Measurements from ENCODE around the gene NT5C3B. TPM values are rescaled to one million over a fixed set of nuclear protein-coding genes. Genes with fewer than 3 reads are reported as not detected.

The NT5C3B gene
- total RNA-seq, 1 donor from 2014 or later = 106 TPM

GRCh38 chr17:41870627-41871026, 34.6 kb upstream of the NT5C3B start:
- H3K27me3 Mint-ChIP-seq (ENCODE audit: insufficient read depth, low read depth) = peaks cover 2% of the 10 kb centered on the region
- Histone ChIP-seq H4K20me1 (ENCODE audit: low read depth) (no peaks in the 10 kb centered on the region), H3K4me2 (no peak overlapping the region), H3K79me2 (ENCODE audit: low read depth) (no peaks in the 10 kb centered on the region), H3K27me3 (no peaks in the 10 kb centered on the region), H3K9ac (no peak overlapping the region), H2AFZ (replicated peaks) (no peak overlapping the region), H3K36me3 (no peaks in the 10 kb centered on the region), H3K4me1 (no peaks in the 10 kb centered on the region), H3K4me3 (no peak overlapping the region), H3F3A (ENCODE audit: low read depth) (peaks cover 25% of the 10 kb centered on the region), H3K9me3 (ENCODE audit: low read depth) (no peaks in the 10 kb centered on the region), H3K27ac (no peak overlapping the region)
- no peaks in the 10 kb centered on the region for H3K9me3 Mint-ChIP-seq
- H3K4me3 Mint-ChIP-seq = no peak overlapping the region
- peaks cover under 1% of the 10 kb centered on the region for H3K4me1 Mint-ChIP-seq
- H3K36me3 Mint-ChIP-seq = peaks cover 45% of the 10 kb centered on the region
- DNase-seq (ENCODE audit: low spot score) = no peak
- no peak overlapping the region for H3K27ac Mint-ChIP-seq
- no peak for TF ChIP-seq EZH2 (IDR thresholded peaks at IDR 0.05)
- no peak for TF ChIP-seq CTCF (IDR thresholded peaks at IDR 0.05)
- no peak for TF ChIP-seq EZH2phosphoT487 (IDR thresholded peaks at IDR 0.05)

- Mint-ChIP-seq H3K4me1 (peaks cover 2% of the 10 kb centered on the region), H3K36me3 (peaks cover 45% of the 10 kb centered on the region), H3K27me3 (ENCODE audit: insufficient read depth, low read depth) (peaks cover 2% of the 10 kb centered on the region), H3K9me3 (no peaks in the 10 kb centered on the region), H3K27ac (no peak overlapping the region), H3K4me3 (no peak overlapping the region)
- no peak overlapping the region for H3K9ac ChIP-seq
- H3F3A ChIP-seq (ENCODE audit: low read depth) = peaks cover 27% of the 10 kb centered on the region
- H3K4me2 ChIP-seq = no peak overlapping the region
- H3K27ac ChIP-seq = no peak overlapping the region
- TF ChIP-seq CTCF (IDR thresholded peaks at IDR 0.05) = no peak
- no peak for TF ChIP-seq EZH2 (IDR thresholded peaks at IDR 0.05)
- no peak for TF ChIP-seq EZH2phosphoT487 (IDR thresholded peaks at IDR 0.05)
- no peak for DNase-seq (ENCODE audit: low spot score)
- H2AFZ ChIP-seq (replicated peaks) = no peak overlapping the region
- H4K20me1 ChIP-seq (ENCODE audit: low read depth) = no peaks in the 10 kb centered on the region
- H3K9me3 ChIP-seq (ENCODE audit: low read depth) = no peaks in the 10 kb centered on the region
- no peaks in the 10 kb centered on the region for H3K4me1 ChIP-seq
- H3K27me3 ChIP-seq = no peaks in the 10 kb centered on the region
- peaks cover under 1% of the 10 kb centered on the region for H3K79me2 ChIP-seq (ENCODE audit: low read depth)
- H3K4me3 ChIP-seq = no peak overlapping the region
- no peaks in the 10 kb centered on the region for H3K36me3 ChIP-seq
These were observed 34.1 kb upstream of the NT5C3B start for GRCh38 chr17:41870097-41870496.

- TF ChIP-seq EZH2 (IDR thresholded peaks at IDR 0.05) (no peak), EZH2phosphoT487 (IDR thresholded peaks at IDR 0.05) (no peak), CTCF (IDR thresholded peaks at IDR 0.05) (no peak)
- Mint-ChIP-seq H3K4me1 (peaks cover 2% of the 10 kb centered on the region), H3K27ac (no peak overlapping the region), H3K36me3 (peaks cover 41% of the 10 kb centered on the region), H3K4me3 (no peak overlapping the region), H3K27me3 (ENCODE audit: insufficient read depth, low read depth) (peaks cover 2% of the 10 kb centered on the region), H3K9me3 (no peaks in the 10 kb centered on the region)
- Histone ChIP-seq H3K4me1 (no peaks in the 10 kb centered on the region), H3K9ac (no peak overlapping the region), H3K4me3 (no peak overlapping the region), H3K27me3 (no peaks in the 10 kb centered on the region), H3K79me2 (ENCODE audit: low read depth) (peaks cover 7% of the 10 kb centered on the region), H4K20me1 (ENCODE audit: low read depth) (peaks cover under 1% of the 10 kb centered on the region), H3K9me3 (ENCODE audit: low read depth) (no peaks in the 10 kb centered on the region), H3K4me2 (no peak overlapping the region), H3K36me3 (no peaks in the 10 kb centered on the region), H3F3A (ENCODE audit: low read depth) (peaks cover 27% of the 10 kb centered on the region), H2AFZ (replicated peaks) (no peak overlapping the region), H3K27ac (no peak overlapping the region)
- DNase-seq (ENCODE audit: low spot score) = no peak
These were observed 33.4 kb upstream of the NT5C3B start for GRCh38 chr17:41869426-41869825.

Measured in neural progenitor cell (in vitro differentiated cells).